ENCODE measurements around the gene ST8SIA2. TPM values are rescaled to one million over a fixed set of nuclear protein-coding genes. Genes with fewer than 3 reads are reported as not detected.

Gene ST8SIA2
- not detected in 2 replicates for total RNA-seq

GRCh38 chr15:92393071-92393979, at the start of gene ST8SIA2:
ST8SIA2 (plus strand) TSS chr15:92393881; CDS start chr15:92394065, 184 bp downstream.

